MM.1S (cell line): ENCODE results near the gene MPHOSPH9.

Experiments used
- DNase-seq: peaks from one replicate; pipeline ENCODE4 v3.0.0-alpha.2; 2015
- H2AFZ ChIP-seq: fragments of 300-600 bp; sonication (generic); 2 replicates; pipeline ENCODE4 v1.6.0; 2016; ENCODE audit warnings: antibody characterized with exemption, low read length
- H3F3A ChIP-seq: fragments of 300-600 bp; sonication (generic); 2 replicates; pipeline ENCODE4 v1.6.1; 2016; ENCODE audit warnings: mild to moderate bottlenecking, antibody characterized with exemption, low read length, moderate library complexity, mixed read lengths; ENCODE audit not compliant: insufficient read depth
- H3K27ac ChIP-seq: fragments of 300-600 bp; sonication (generic); 2 replicates; pipeline ENCODE4 v1.5.1; 2016; ENCODE audit warnings: mild to moderate bottlenecking, low read length
- H3K27me3 ChIP-seq: fragments of 300-600 bp; sonication (generic); replicated peaks from 2 replicates; pipeline ENCODE4 v1.6.0; 2016; ENCODE audit warnings: low read length; ENCODE audit not compliant: insufficient read depth
- H3K36me3 ChIP-seq: fragments of 300-600 bp; sonication (generic); replicated peaks from 2 replicates; pipeline ENCODE4 v1.6.1; 2016; ENCODE audit warnings: mild to moderate bottlenecking, low read length, mixed read lengths; ENCODE audit not compliant: insufficient read depth
- H3K4me1 ChIP-seq: fragments of 300-600 bp; sonication (generic); 2 replicates; pipeline ENCODE4 v1.6.1; 2016; ENCODE audit warnings: low read length, mixed read lengths
- H3K4me2 ChIP-seq: fragments of 300-600 bp; sonication (generic); 2 replicates; pipeline ENCODE4 v1.6.0; 2016; ENCODE audit warnings: low read depth, low read length
- H3K4me3 ChIP-seq: fragments of 300-600 bp; sonication (generic); 2 replicates; pipeline ENCODE4 v1.5.1; 2016; ENCODE audit warnings: low read length, mixed read lengths
- H3K79me2 ChIP-seq: fragments of 300-600 bp; sonication (generic); 2 replicates; pipeline ENCODE4 v1.6.1; 2016; ENCODE audit warnings: mixed run types, low read length, mixed read lengths
- H3K9ac ChIP-seq: fragments of 300-600 bp; sonication (generic); 2 replicates; pipeline ENCODE4 v1.6.1; 2016; ENCODE audit warnings: low read length, mixed read lengths
- H3K9me2 ChIP-seq: fragments of 300-600 bp; sonication (generic); replicated peaks from 2 replicates; pipeline ENCODE4 v1.6.1; 2016; ENCODE audit warnings: mild to moderate bottlenecking, low read length, mixed read lengths; ENCODE audit not compliant: insufficient read depth
- H3K9me3 ChIP-seq: fragments of 300-600 bp; sonication (generic); replicated peaks from 2 replicates; pipeline ENCODE4 v1.6.1; 2016; ENCODE audit warnings: mild to moderate bottlenecking, low read length, mixed read lengths; ENCODE audit not compliant: insufficient read depth
- H4K20me1 ChIP-seq: fragments of 300-600 bp; sonication (generic); 2 replicates; pipeline ENCODE4 v1.6.1; 2016; ENCODE audit warnings: mild to moderate bottlenecking, low read length, moderate library complexity, mixed read lengths; ENCODE audit not compliant: insufficient read depth
- EZH2 ChIP-seq: fragments of 300-600 bp; sonication (generic); optimal IDR thresholded peaks from 2 replicates; pipeline ENCODE3; 2017; ENCODE audit warnings: low read depth, mild to moderate bottlenecking, antibody characterized with exemption, low read length, mixed read lengths
- EZH2phosphoT487 ChIP-seq: fragments of 300-600 bp; sonication (generic); IDR thresholded peaks from 2 replicates; pipeline ENCODE4 v1.6.1; 2018; ENCODE audit warnings: antibody characterized with exemption, low read length
- TF ChIP-seq, protein P1 (sequence below): fragments of 300-600 bp; sonication (generic); IDR thresholded peaks from 2 replicates; pipeline ENCODE4 v1.5.1; 2016; ENCODE audit warnings: antibody characterized with exemption, low read length, mixed read lengths

Gene MPHOSPH9

DNA sequence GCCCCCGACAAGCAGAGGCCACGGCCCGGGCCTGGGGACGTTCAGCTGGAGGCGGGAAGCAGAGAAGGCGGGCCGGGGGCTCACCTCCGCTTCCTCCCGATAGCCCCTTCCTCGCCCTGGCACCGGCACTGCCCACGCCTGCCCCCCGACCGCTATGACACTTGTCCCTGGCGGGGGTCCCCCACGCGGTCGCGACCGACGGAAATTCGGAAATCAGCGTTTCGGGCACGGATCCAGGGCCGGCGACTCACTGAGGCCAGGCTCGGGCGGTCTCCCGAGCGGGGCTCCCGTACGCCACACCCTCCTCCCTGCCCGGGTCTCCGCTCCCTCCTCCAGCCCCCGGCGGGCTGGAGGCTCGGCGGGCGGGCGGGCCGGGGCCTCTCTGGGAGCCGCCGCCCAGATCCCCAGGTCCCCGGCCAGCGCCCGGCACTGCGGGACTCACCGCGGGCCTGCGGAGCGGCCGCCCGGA, 82.6 kb downstream of the MPHOSPH9 start:
- H3K4me3 ChIP-seq, result no peak overlapping the region; the same call in 1 of the 2 replicates
- no peak for TF ChIP-seq EZH2
- TF ChIP-seq EZH2phosphoT487, result no peak
- TF ChIP-seq, protein P1, sequence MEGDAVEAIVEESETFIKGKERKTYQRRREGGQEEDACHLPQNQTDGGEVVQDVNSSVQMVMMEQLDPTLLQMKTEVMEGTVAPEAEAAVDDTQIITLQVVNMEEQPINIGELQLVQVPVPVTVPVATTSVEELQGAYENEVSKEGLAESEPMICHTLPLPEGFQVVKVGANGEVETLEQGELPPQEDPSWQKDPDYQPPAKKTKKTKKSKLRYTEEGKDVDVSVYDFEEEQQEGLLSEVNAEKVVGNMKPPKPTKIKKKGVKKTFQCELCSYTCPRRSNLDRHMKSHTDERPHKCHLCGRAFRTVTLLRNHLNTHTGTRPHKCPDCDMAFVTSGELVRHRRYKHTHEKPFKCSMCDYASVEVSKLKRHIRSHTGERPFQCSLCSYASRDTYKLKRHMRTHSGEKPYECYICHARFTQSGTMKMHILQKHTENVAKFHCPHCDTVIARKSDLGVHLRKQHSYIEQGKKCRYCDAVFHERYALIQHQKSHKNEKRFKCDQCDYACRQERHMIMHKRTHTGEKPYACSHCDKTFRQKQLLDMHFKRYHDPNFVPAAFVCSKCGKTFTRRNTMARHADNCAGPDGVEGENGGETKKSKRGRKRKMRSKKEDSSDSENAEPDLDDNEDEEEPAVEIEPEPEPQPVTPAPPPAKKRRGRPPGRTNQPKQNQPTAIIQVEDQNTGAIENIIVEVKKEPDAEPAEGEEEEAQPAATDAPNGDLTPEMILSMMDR, result no peak
- H3K4me2 ChIP-seq, result peak overlapping the region; percentile 47; the same call in 1 of the 2 replicates
- no peaks in the 10 kb centered on the region for H3K9me2 ChIP-seq
- no peaks in the 10 kb centered on the region for H3K79me2 ChIP-seq
- H3K36me3 ChIP-seq, result no peaks in the 10 kb centered on the region
- no peak overlapping the region for H3K9ac ChIP-seq
- no peak overlapping the region for H3K27ac ChIP-seq
- no peak for DNase-seq
- no peaks in the 10 kb centered on the region for H3K4me1 ChIP-seq
- H4K20me1 ChIP-seq, result no peaks in the 10 kb centered on the region
- H3F3A ChIP-seq, result no peaks in the 10 kb centered on the region
- H2AFZ ChIP-seq, result no peak overlapping the region
- H3K27me3 ChIP-seq, result no peaks in the 10 kb centered on the region
- H3K9me3 ChIP-seq, result no peaks in the 10 kb centered on the region

DNA sequence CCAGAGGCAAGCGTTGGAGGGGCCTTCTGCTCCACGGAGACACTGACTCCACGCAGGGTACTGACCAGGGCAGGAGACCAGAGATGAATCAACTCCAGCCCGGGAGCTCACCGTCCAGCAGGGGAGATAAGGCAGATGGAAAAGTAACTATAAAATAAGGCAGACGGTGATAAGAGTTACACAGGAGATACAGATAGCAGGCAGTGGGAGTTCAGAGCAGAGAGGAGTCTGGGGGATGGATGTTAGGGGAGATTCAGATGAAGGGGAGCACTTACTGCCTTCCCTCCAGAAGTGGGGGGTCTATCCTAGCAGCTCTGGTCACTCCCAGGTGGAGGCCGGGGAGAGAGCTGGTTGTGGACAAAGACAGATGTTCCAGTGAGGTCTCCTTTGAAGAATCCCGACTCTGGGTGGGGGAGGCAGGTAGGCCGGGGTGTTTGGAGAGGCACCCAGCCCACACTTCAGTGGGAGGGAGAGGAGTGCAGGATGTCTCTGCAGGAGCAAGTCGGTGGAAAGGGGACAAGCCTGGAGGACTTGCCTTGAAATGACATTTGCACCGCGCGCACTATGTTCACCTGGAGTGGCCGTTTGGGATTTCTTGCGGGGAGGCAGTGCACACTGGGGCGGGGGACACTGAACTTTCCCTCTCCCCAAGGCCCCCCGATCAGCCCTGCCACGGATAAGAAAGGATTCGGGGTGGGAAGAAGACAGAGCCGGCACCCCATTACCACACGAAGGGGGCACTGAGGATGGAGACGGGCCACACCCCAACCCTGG, 83.3 kb downstream of the MPHOSPH9 start:
- no peaks in the 10 kb centered on the region for H3K79me2 ChIP-seq
- no peaks in the 10 kb centered on the region for H3K36me3 ChIP-seq
- no peak for DNase-seq
- H3K4me1 ChIP-seq, result no peaks in the 10 kb centered on the region
- H2AFZ ChIP-seq, result no peak overlapping the region
- no peak overlapping the region for H3K9ac ChIP-seq
- no peak overlapping the region; the same call in 1 of the 2 replicates for H3K4me3 ChIP-seq
- H3K27ac ChIP-seq, result no peak overlapping the region
- H3K27me3 ChIP-seq, result no peaks in the 10 kb centered on the region
- H3K9me3 ChIP-seq, result no peaks in the 10 kb centered on the region
- H3K4me2 ChIP-seq, result peak overlapping the region; percentile 47; the same call in 1 of the 2 replicates
- H3F3A ChIP-seq, result no peaks in the 10 kb centered on the region
- no peaks in the 10 kb centered on the region for H3K9me2 ChIP-seq
- TF ChIP-seq, protein P1, result no peak
- no peak for TF ChIP-seq EZH2phosphoT487
- TF ChIP-seq EZH2, result no peak
- no peaks in the 10 kb centered on the region for H4K20me1 ChIP-seq

DNA sequence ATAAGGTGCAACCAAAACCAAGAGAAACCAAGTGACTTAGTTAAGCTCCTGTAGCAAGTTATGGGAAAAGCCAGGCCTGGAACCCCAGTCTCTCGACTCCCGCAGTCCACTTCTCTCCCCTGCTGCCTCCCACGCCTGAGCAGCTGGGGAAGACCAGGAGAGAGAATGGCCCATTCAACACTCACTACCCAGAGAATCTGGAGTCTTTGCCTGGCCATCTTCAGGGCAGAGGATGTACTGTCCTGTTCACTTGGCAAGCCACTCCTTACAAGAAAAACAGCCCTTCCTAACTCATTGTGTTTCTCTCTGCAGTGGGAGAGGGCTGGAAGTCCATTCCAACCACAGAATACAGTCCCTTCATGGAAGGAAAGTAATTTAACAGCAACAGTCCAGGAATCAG, 83.9 kb downstream of the MPHOSPH9 start:
- Histone ChIP-seq H3K4me3 (no peak overlapping the region), H3K9ac (no peak overlapping the region)

More for the DNA sequence above, 83.9 kb downstream of the MPHOSPH9 start:
- Histone ChIP-seq H3K4me1 (no peaks in the 10 kb centered on the region), H3K9me2 (no peaks in the 10 kb centered on the region), H3K79me2 (no peaks in the 10 kb centered on the region), H4K20me1 (no peaks in the 10 kb centered on the region), H3K9me3 (no peaks in the 10 kb centered on the region), H3K27ac (no peak overlapping the region), H3F3A (no peaks in the 10 kb centered on the region), H3K36me3 (no peaks in the 10 kb centered on the region), H3K4me2 (no peak overlapping the region), H2AFZ (no peak overlapping the region), H3K27me3 (no peaks in the 10 kb centered on the region)
- TF ChIP-seq, protein P1, result no peak
- no peak for TF ChIP-seq EZH2
- TF ChIP-seq EZH2phosphoT487, result no peak
- no peak for DNase-seq
